ENCODE results near the gene NOS3. TPM values are rescaled to one million over a fixed set of nuclear protein-coding genes. Genes with fewer than 3 reads are reported as not detected.

NOS3 gene
- polyA plus RNA-seq, 1 of the 3 experiments (the other 2 are of a cell fraction), result 0.41 TPM

DNA sequence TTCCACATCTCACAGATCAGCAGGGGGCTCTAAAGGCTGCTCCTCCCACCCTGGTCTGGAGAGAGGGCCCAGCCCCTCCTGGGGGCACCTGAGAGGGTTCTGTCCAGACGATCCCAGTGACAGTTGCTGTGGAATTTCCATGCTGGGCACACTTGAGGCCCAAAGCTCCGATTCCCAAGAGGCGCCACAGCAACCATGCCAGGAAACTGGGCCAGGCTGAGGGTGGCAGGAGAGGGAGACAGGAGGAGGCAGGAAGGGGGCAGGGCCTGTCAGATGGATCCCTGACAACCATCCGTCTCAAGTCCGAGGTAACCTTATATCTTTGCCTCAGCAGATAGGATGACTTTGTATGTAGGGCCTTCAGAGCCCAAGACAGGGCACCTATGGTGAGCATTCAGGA is 4.3 kb upstream of the NOS3 start:
- H3F3A ChIP-seq (replicated peaks; ENCODE audit: insufficient read depth), result no peaks in the 10 kb centered on the region
- ChIA-PET POLR2A (interaction anchor here (0.6 to 1.6 kb wide), 7 partner anchors 11 to 199 kb away, joined by 3 to 11 read pairs (median 4); no protein-coding TSS in a partner anchor), CTCF (interaction anchor here (0.6 to 13.1 kb wide), 35 partner anchors 7 to 538 kb away, joined by 3 to 761 read pairs (median 5); partner anchors contain the start of genes CDK5 and KCNH2)
- no peak overlapping the region for H3K4me2 ChIP-seq
- peaks cover 0 to 32% of the 10 kb centered on the region in 2 experiments; a peak in 2 of 4 replicates for H3K4me1 ChIP-seq (ENCODE audit: control insufficient read depth in 1 of 2, insufficient read depth in 2 of 2, low read depth in 1 of 2, low read length in 1 of 2)
- no peak overlapping the region for H2AFZ ChIP-seq (ENCODE audit: low read depth)
- no peaks in the 10 kb centered on the region for H3K9me2 ChIP-seq
- no peak overlapping the region for H3K9ac ChIP-seq
- peak; percentile 22 for DNase-seq
- no peaks in the 10 kb centered on the region for H4K20me1 ChIP-seq (ENCODE audit: insufficient read depth)
- no peaks in the 10 kb centered on the region for H3K9me3 ChIP-seq
- WGBS (ENCODE audit: low lambda C conversion rate), result 66% methylated on average over 4 of the region's 5 CpGs
- H3K27me3 ChIP-seq (ENCODE audit: insufficient read depth), result peaks cover 16% of the 10 kb centered on the region
- no peaks in the 10 kb centered on the region for H3K36me3 ChIP-seq (replicated peaks in 1 of 2; ENCODE audit: control insufficient read depth in 1 of 2, insufficient read depth in 2 of 2, low read length in 1 of 2)
- 0 out of 4 replicates have a peak overlapping the region, but pooled peaks of 1 of the 2 experiments have one; percentile 7 for H3K27ac ChIP-seq (ENCODE audit: low read depth in 2 of 2, low read length in 1 of 2)
- H3K4me3 ChIP-seq (ENCODE audit: low read depth in 2 of 2, low read length in 1 of 2), result no peak overlapping the region
- H3K79me2 ChIP-seq (ENCODE audit: insufficient read depth), result no peaks in the 10 kb centered on the region
- TF ChIP-seq TAF1 (IDR thresholded peaks at IDR 0.05; ENCODE audit: borderline replicate concordance, low read depth, low read length) (no peak), EZH2phosphoT487 (IDR thresholded peaks at IDR 0.05; ENCODE audit: borderline replicate concordance, low read depth) (no peak), JUND (IDR thresholded peaks at IDR 0.05) (no peak), FOXM1 (IDR thresholded peaks at IDR 0.05; ENCODE audit: low read depth) (no peak), EP300 (IDR thresholded peaks at IDR 0.05; ENCODE audit: borderline replicate concordance in 1 of 2, low read depth in 1 of 2, low read length in 1 of 2) (no peak), SMC3 (IDR thresholded peaks at IDR 0.05; ENCODE audit: low read depth, low read length) (no peak), NRF1 (IDR thresholded peaks at IDR 0.05; ENCODE audit: low read depth, low read length) (no peak), SIN3A (IDR thresholded peaks at IDR 0.05; ENCODE audit: borderline replicate concordance, low read depth, low read length) (no peak), TEAD4 (IDR thresholded peaks at IDR 0.05; ENCODE audit: borderline replicate concordance, insufficient read depth) (no peak), RCOR1 (IDR thresholded peaks at IDR 0.05; ENCODE audit: low read length) (no peak), GABPA (IDR thresholded peaks at IDR 0.05; ENCODE audit: low read depth) (no peak), MEF2A (IDR thresholded peaks at IDR 0.05; ENCODE audit: borderline replicate concordance, low read depth) (no peak), RAD21 (IDR thresholded peaks at IDR 0.05; ENCODE audit: low read length) (no peak), RXRA (IDR thresholded peaks at IDR 0.05; ENCODE audit: borderline replicate concordance, low read depth) (no peak)
- TF ChIP-seq, protein P1, sequence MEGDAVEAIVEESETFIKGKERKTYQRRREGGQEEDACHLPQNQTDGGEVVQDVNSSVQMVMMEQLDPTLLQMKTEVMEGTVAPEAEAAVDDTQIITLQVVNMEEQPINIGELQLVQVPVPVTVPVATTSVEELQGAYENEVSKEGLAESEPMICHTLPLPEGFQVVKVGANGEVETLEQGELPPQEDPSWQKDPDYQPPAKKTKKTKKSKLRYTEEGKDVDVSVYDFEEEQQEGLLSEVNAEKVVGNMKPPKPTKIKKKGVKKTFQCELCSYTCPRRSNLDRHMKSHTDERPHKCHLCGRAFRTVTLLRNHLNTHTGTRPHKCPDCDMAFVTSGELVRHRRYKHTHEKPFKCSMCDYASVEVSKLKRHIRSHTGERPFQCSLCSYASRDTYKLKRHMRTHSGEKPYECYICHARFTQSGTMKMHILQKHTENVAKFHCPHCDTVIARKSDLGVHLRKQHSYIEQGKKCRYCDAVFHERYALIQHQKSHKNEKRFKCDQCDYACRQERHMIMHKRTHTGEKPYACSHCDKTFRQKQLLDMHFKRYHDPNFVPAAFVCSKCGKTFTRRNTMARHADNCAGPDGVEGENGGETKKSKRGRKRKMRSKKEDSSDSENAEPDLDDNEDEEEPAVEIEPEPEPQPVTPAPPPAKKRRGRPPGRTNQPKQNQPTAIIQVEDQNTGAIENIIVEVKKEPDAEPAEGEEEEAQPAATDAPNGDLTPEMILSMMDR (IDR thresholded peaks at IDR 0.05), result no peak
- TF ChIP-seq, protein P2, sequence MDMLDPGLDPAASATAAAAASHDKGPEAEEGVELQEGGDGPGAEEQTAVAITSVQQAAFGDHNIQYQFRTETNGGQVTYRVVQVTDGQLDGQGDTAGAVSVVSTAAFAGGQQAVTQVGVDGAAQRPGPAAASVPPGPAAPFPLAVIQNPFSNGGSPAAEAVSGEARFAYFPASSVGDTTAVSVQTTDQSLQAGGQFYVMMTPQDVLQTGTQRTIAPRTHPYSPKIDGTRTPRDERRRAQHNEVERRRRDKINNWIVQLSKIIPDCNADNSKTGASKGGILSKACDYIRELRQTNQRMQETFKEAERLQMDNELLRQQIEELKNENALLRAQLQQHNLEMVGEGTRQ (IDR thresholded peaks at IDR 0.05; ENCODE audit: borderline replicate concordance, low read depth, low read length), result no peak
- TF ChIP-seq, protein P3, sequence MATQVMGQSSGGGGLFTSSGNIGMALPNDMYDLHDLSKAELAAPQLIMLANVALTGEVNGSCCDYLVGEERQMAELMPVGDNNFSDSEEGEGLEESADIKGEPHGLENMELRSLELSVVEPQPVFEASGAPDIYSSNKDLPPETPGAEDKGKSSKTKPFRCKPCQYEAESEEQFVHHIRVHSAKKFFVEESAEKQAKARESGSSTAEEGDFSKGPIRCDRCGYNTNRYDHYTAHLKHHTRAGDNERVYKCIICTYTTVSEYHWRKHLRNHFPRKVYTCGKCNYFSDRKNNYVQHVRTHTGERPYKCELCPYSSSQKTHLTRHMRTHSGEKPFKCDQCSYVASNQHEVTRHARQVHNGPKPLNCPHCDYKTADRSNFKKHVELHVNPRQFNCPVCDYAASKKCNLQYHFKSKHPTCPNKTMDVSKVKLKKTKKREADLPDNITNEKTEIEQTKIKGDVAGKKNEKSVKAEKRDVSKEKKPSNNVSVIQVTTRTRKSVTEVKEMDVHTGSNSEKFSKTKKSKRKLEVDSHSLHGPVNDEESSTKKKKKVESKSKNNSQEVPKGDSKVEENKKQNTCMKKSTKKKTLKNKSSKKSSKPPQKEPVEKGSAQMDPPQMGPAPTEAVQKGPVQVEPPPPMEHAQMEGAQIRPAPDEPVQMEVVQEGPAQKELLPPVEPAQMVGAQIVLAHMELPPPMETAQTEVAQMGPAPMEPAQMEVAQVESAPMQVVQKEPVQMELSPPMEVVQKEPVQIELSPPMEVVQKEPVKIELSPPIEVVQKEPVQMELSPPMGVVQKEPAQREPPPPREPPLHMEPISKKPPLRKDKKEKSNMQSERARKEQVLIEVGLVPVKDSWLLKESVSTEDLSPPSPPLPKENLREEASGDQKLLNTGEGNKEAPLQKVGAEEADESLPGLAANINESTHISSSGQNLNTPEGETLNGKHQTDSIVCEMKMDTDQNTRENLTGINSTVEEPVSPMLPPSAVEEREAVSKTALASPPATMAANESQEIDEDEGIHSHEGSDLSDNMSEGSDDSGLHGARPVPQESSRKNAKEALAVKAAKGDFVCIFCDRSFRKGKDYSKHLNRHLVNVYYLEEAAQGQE (IDR thresholded peaks at IDR 0.05; ENCODE audit: low read depth, low read length), result no peak
- TF ChIP-seq, protein P4, sequence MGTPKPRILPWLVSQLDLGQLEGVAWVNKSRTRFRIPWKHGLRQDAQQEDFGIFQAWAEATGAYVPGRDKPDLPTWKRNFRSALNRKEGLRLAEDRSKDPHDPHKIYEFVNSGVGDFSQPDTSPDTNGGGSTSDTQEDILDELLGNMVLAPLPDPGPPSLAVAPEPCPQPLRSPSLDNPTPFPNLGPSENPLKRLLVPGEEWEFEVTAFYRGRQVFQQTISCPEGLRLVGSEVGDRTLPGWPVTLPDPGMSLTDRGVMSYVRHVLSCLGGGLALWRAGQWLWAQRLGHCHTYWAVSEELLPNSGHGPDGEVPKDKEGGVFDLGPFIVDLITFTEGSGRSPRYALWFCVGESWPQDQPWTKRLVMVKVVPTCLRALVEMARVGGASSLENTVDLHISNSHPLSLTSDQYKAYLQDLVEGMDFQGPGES (IDR thresholded peaks at IDR 0.05; ENCODE audit: low read depth, low read length), result no peak
